Activated CD4-positive, alpha-beta T cell treated with anti-CD3 and anti-CD28 coated beads for 36 hours (primary cell): ENCODE data around the gene CCT6A. TPM values are rescaled to one million over a fixed set of nuclear protein-coding genes. Genes with fewer than 3 reads are reported as not detected.
"Not testable (repeated sequence)": the region's sequence is repeated elsewhere in the genome, so short reads cannot be mapped to it uniquely, and the experiment has no call there.

Experiments used
- ATAC-seq: fragments of 200-7000 bp; cut with Tn5 transposase; one replicate; pipeline ENCODE4 v1.10.0; 2021; ENCODE audit warnings: mild to moderate bottlenecking, moderate library complexity
- CTCF ChIA-PET: fragments of 350-600 bp; sonication (Branson Sonifier 250); formaldehyde crosslinking; loops from one replicate; lab custom pipeline; 2021; ENCODE audit warnings: antibody characterized with exemption; lab: Charles Lee
- POLR2A ChIA-PET: fragments of 350-600 bp; sonication (Branson Sonifier 250); formaldehyde crosslinking; loops from one replicate; lab custom pipeline; 2021; ENCODE audit warnings: antibody characterized with exemption, inconsistent platforms; lab: Charles Lee
- DNase-seq: peaks from one replicate; pipeline ENCODE4 v3.0.0-alpha.2; 2020
- H3K27ac Mint-ChIP-seq: one replicate; pipeline ENCODE4 v1.8.0; 2021; ENCODE audit warnings: mixed read lengths
- H3K27me3 Mint-ChIP-seq: one replicate; pipeline ENCODE4 v1.8.0; 2021; ENCODE audit warnings: mixed read lengths
- H3K36me3 Mint-ChIP-seq: one replicate; pipeline ENCODE4 v1.8.0; 2021; ENCODE audit warnings: low read depth, mixed read lengths
- H3K4me1 Mint-ChIP-seq: one replicate; pipeline ENCODE4 v1.8.0; 2021; ENCODE audit warnings: mixed read lengths
- H3K4me3 Mint-ChIP-seq: one replicate; pipeline ENCODE4 v1.8.0; 2021; ENCODE audit warnings: mild to moderate bottlenecking, moderate library complexity, mixed read lengths
- H3K9me3 Mint-ChIP-seq: one replicate; pipeline ENCODE4 v1.8.0; 2021; ENCODE audit warnings: low read depth, mixed read lengths
- intact Hi-C, 2 experiments: fragments of 100-400 bp; cut with DNase I in 1 of 2; cut with micrococcal nuclease in 1 of 2; formaldehyde crosslinking; loops; one replicate each; pipeline versions ENCODE4 v1.14.2 to v1.15.1; 2022 to 2024; cut with DNase I, micrococcal nuclease
- total RNA-seq, 2 experiments: library from RNA; stranded (reverse); gene quantifications; one replicate each; pipeline ENCODE4 v1.2.3, GENCODE V29; 2021

The CCT6A gene
- total RNA-seq, 2 experiments from 2014 or later, result 182 to 237 TPM

DNA sequence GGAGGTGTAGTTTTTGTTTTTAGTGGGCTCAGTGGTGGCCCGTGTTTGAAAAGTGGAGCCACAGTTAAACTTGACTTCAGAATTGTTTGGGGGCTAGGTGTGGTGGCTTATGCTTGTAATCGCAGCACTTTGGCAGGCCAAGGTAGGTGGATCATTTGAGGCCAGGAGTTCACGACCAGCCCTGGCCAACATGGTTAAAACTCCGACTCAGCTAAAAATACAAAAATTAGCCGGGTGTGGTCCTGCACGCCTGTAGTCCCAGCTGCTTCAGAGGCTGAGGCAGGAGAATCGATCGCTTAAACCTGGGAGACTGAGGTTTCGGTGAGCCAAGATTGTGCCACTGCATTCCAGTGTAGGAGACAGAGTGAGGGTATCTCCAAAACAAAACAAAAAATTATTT is 1.8 kb downstream of the CCT6A start:
- POLR2A ChIA-PET, result no interaction called here
- peak overlapping the region; percentile 96 for H3K4me3 Mint-ChIP-seq
- peak overlapping the region; percentile 70 for H3K27ac Mint-ChIP-seq
- CTCF ChIA-PET, result interaction anchor here (0.6 to 1.6 kb wide), 3 partner anchors 9 to 27 kb away, joined by 4 to 5 read pairs (median 5); no protein-coding TSS in a partner anchor
- DNase-seq (no peak), ATAC-seq (no peak)
- no peaks in the 10 kb centered on the region for H3K27me3 Mint-ChIP-seq
- H3K36me3 Mint-ChIP-seq, result peaks cover 59% of the 10 kb centered on the region
- H3K4me1 Mint-ChIP-seq, result peaks cover 51% of the 10 kb centered on the region
- intact Hi-C loops, result loop anchor here (5.0 kb wide), 3 partner anchors 86 to 686 kb away; partner anchors contain the start of gene LANCL2 (in 1 of the 2)
- no peaks in the 10 kb centered on the region for H3K9me3 Mint-ChIP-seq

DNA sequence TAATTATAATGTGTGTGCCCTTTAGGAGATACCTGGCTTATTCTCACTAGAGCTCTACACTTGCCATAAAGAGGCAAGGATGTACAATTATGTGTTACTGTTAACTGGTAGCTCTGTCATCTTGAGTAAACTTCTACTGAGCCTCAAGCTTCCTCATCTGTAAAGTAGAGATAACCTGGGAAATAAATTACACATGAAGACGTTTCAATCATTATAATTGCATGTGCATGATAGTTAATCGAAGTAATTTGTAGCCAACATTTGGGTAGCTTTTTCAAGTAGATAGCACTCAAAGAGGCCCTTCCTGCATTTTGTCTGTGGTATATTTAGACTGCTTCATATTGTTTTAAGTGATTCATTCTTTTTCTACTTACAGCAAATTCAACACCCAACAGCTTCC is 2.4 kb downstream of the CCT6A start:
- Mint-ChIP-seq H3K4me3 (peak overlapping the region; percentile 96), H3K36me3 (peaks cover 63% of the 10 kb centered on the region), H3K27me3 (no peaks in the 10 kb centered on the region), H3K4me1 (peaks cover 55% of the 10 kb centered on the region), H3K27ac (peak overlapping the region; percentile 69), H3K9me3 (no peaks in the 10 kb centered on the region)
- DNase-seq (no peak), ATAC-seq (no peak)
- ChIA-PET POLR2A (no interaction called here), CTCF (interaction anchor here (0.6 to 1.6 kb wide), 3 partner anchors 8 to 27 kb away, joined by 4 to 5 read pairs (median 5); no protein-coding TSS in a partner anchor)
- intact Hi-C loops, result loop anchor here (5.0 kb wide), 3 partner anchors 87 to 687 kb away; partner anchors contain the start of gene LANCL2 (in 1 of the 2)

DNA sequence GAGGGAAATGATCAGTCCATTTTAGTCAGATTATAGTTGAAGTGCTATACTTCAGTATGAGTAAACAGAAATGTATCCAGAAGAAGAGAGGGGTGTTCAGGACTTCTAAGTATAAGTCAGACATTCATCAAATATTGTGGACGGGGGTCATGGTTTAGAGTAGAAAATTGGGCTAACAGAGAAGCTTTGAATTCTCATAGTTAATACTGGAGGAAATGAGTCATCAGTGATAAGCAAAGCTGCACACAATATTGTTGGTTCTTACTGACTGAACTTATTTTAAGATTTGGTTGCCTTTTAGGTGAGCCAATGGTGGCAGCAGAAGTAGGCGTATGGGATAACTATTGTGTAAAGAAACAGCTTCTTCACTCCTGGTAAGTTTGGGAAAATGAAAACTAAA is 10.8 kb downstream of the CCT6A start:
- Mint-ChIP-seq H3K4me3 (peak overlapping the region; percentile 1), H3K27ac (peak overlapping the region; percentile 84), H3K9me3 (no peaks in the 10 kb centered on the region), H3K4me1 (peaks cover 53% of the 10 kb centered on the region), H3K27me3 (no peaks in the 10 kb centered on the region), H3K36me3 (peaks cover 61% of the 10 kb centered on the region)
- POLR2A ChIA-PET, result interaction anchor here (0.6 kb wide), 1 partner anchor 36 kb away, joined by 3 read pairs; no protein-coding TSS in a partner anchor
- ATAC-seq (peak; percentile 30), DNase-seq (no peak)
- CTCF ChIA-PET, result interaction anchor here (1.1 to 1.7 kb wide), 4 partner anchors 9 to 16 kb away, joined by 3 to 6 read pairs (median 4); partner anchors contain the start of genes CCT6A and PSPH
- intact Hi-C loops, result no loop called here

DNA sequence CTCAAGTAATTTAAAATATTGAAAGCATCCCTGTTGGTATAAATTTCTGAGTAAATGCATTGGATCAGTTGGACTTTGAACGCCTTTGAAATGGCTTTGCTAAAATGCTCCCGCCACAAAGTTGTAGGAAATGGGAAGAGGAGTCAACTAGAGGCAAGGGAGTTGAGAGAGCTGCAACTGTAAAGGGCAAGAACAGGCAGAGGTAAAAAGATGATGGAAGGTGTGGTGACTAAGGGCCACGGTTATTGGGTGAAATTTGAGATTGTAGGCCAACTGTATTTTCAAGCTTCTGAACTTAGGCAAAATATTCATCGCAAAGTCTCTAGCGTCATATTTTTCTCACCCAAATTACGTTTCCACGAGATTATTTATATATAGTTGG is 11.9 kb downstream of the CCT6A start:
- intact Hi-C loops, result no loop called here
- H3K4me1 Mint-ChIP-seq, result peaks cover 49% of the 10 kb centered on the region
- POLR2A ChIA-PET, result interaction anchor here (0.6 kb wide), 1 partner anchor 24 kb away, joined by 3 read pairs; no protein-coding TSS in a partner anchor
- CTCF ChIA-PET, result interaction anchor here (1.1 to 1.6 kb wide), 4 partner anchors 8 to 18 kb away, joined by 3 to 6 read pairs (median 4); partner anchors contain the start of genes CCT6A and PSPH
- DNase-seq (no peak), ATAC-seq (no peak)
- H3K27me3 Mint-ChIP-seq, result no peaks in the 10 kb centered on the region
- H3K36me3 Mint-ChIP-seq, result peaks cover 53% of the 10 kb centered on the region
- H3K9me3 Mint-ChIP-seq, result no peaks in the 10 kb centered on the region
- peak overlapping the region; percentile 91 for H3K27ac Mint-ChIP-seq
- H3K4me3 Mint-ChIP-seq, result peak overlapping the region; percentile 91

DNA sequence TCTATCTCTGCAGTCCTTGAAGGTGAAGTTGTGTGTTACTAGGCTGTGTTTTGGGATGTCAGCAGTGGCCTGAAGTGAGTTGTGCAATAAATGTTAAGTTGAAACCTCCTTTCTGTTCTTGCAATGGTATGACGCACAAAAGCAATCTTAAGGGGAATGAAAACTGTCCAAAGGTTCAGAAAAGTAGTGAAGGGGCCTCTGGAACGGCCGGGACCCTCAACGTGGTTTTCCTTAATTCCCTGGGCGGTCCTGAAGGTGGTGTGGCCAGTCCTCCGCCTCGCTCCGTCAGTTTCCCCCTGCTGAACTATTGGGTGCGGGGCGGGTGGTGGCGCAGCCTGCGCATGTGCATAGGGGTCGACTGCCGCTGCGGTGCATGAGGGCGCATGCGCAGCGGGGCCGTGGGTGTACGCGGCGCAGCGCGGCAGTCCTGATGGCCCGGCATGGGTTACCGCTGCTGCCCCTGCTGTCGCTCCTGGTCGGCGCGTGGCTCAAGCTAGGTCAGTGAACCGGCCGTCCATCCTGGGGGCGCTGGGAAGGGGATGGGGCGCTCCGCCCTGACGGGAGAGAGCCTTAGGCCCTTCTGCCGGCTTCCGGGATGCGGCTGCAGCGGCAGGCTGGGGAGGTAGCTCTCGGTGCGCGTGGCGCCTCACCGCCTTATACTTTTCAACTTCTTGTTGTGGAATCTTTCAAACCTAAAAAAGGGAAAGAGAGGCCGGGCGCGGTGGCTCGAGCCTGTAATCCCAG is 12.5 kb downstream of the CCT6A start, which contains the start of gene SUMF2:
TSS of gene SUMF2 (plus strand) at position 405 of the 744 bp plus-strand sequence. CDS start at position 431, 26 bp downstream.
- Mint-ChIP-seq H3K9me3 (no peaks in the 10 kb centered on the region), H3K36me3 (peaks cover 54% of the 10 kb centered on the region), H3K27ac (peak within 1 kb of the TSS; percentile 91), H3K4me3 (peak within 1 kb of the TSS; percentile 91), H3K4me1 (peaks cover 45% of the 10 kb centered on the region), H3K27me3 (no peaks in the 10 kb centered on the region)
- POLR2A ChIA-PET, result interaction anchor here (0.5 to 1.9 kb wide), 3 partner anchors 13 to 291 kb away, joined by 3 to 14 read pairs (median 4); partner anchors contain the start of genes CCT6A and PSPH
- ATAC-seq, result peak; percentile 91
- intact Hi-C loops, result loop anchor here (1.0 to 2.0 kb wide), 7 partner anchors 13 to 699 kb away; partner anchors contain the start of genes CCT6A (in 2 of the 2), CHCHD2 (in 2 of the 2), PSPH (in 2 of the 2) and LANCL2 (in 1 of the 2)
- peak; percentile 93 for DNase-seq
- CTCF ChIA-PET, result interaction anchor here (0.7 to 1.7 kb wide), 5 partner anchors 8 to 57 kb away, joined by 3 to 6 read pairs (median 5); no protein-coding TSS in a partner anchor

DNA sequence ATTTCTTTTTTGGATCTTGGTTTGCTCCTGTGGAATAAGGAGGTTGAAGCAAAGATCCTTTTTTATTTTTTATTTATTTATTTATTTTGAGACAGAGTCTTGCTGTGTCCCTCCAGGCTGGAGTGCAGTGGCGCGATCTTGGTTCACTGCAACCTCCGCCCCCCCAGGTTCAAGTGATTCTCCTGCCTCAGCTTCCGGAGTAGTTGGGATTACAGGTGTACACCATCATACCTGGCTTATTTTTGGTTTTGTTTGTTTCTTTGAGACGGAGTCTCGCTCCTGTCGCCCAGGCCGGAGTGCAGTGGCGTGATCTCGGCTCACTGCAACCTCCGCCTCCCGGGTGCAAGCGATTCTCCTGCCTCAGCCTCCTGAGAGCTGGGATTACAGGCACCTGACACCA is 14.8 kb downstream of the CCT6A start:
- H3K4me3 Mint-ChIP-seq, ATAC-seq, H3K27ac Mint-ChIP-seq, H3K27me3 Mint-ChIP-seq, DNase-seq, POLR2A ChIA-PET, intact Hi-C loops, H3K9me3 Mint-ChIP-seq: not testable (repeated sequence)
- CTCF ChIA-PET, result interaction anchor here (0.6 to 2.4 kb wide), 4 partner anchors 8 to 105 kb away, joined by 3 to 11 read pairs (median 5); partner anchors contain the start of genes CCT6A and PSPH
- Mint-ChIP-seq H3K36me3 (peaks cover 45% of the 10 kb centered on the region), H3K4me1 (peaks cover 28% of the 10 kb centered on the region)

DNA sequence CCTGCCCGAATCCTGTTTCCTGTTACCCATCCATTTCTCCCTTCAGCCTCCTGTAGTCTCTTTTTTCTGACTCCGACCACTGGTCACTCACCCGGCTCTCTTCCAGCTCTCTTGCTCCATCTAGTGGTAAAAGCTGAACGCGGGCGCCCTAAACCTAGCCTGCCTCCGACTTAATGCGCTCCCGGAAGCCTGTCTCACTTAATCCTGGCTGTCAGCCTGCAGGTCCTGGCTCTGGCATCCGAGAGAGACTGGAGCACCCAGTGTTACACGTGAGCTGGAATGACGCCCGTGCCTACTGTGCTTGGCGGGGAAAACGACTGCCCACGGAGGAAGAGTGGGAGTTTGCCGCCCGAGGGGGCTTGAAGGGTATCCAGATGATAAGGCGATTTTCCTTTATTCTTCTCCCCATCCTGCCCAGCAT is 22.8 kb downstream of the CCT6A start:
- no peaks in the 10 kb centered on the region for H3K27me3 Mint-ChIP-seq
- H3K4me1 Mint-ChIP-seq, result peaks cover 6% of the 10 kb centered on the region
- CTCF ChIA-PET, result interaction anchor here (0.6 to 6.3 kb wide), 15 partner anchors 9 to 748 kb away, joined by 3 to 41 read pairs (median 4); partner anchors contain the start of gene CHCHD2
- DNase-seq (peak; percentile 78), ATAC-seq (peak; percentile 88)
- H3K36me3 Mint-ChIP-seq, result peaks cover 39% of the 10 kb centered on the region
- H3K27ac Mint-ChIP-seq, result peak overlapping the region; percentile 11
- POLR2A ChIA-PET, result interaction anchor here (0.6 kb wide), 1 partner anchor 163 kb away, joined by 3 read pairs; no protein-coding TSS in a partner anchor
- no peaks in the 10 kb centered on the region for H3K9me3 Mint-ChIP-seq
- no peak overlapping the region for H3K4me3 Mint-ChIP-seq
- intact Hi-C loops, result loop anchor here (1.0 kb wide), 2 partner anchors 69 to 433 kb away; no protein-coding TSS in a partner anchor

DNA sequence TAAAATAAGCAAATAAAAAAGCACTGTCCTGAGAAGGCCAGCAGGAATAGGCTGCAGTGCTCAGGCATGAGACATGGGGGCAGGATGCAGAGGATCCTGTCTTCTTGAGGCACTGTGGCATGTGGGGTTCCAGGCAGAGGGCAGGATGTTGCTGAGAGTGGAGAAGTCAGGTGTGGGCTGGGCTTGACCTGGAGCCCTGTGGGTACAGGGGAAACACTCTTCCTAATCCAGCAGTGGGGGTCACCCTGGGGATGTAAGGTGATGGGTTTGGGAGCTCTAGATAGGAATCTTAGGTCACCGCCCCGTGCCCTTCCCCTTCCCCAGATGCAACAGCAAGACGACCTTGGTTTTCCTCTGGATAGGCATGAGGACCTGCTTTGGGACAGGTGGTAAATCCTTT is 26.1 kb downstream of the CCT6A start:
- ATAC-seq (no peak), DNase-seq (no peak)
- peaks cover 40% of the 10 kb centered on the region for H3K36me3 Mint-ChIP-seq
- ChIA-PET POLR2A (no interaction called here), CTCF (interaction anchor here (0.7 kb wide), 1 partner anchor 653 kb away, joined by 3 read pairs; no protein-coding TSS in a partner anchor)
- no peak overlapping the region for H3K4me3 Mint-ChIP-seq
- H3K27ac Mint-ChIP-seq, result no peak overlapping the region
- no peaks in the 10 kb centered on the region for H3K9me3 Mint-ChIP-seq
- no peaks in the 10 kb centered on the region for H3K27me3 Mint-ChIP-seq
- H3K4me1 Mint-ChIP-seq, result peaks cover 6% of the 10 kb centered on the region
- intact Hi-C loops, result no loop called here

DNA sequence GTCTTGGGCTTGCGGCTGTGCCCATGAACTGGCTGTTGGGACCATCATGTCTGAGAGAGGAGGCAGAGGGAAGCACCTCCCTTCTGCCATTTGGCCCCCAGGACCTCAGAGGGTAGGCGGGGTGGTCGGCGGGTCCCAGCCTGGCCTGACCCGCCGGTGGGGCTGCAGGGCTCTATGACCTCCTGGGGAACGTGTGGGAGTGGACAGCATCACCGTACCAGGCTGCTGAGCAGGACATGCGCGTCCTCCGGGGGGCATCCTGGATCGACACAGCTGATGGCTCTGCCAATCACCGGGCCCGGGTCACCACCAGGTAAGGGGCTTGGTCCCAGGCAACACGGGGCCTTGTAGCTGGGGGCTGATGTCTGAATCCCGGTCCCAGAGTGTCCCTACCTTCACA is 26.6 kb downstream of the CCT6A start:
- ChIA-PET POLR2A (interaction anchor here (1.1 kb wide), 1 partner anchor 26 kb away, joined by 3 read pairs; no protein-coding TSS in a partner anchor), CTCF (no interaction called here)
- Mint-ChIP-seq H3K36me3 (peaks cover 35% of the 10 kb centered on the region), H3K4me3 (no peak overlapping the region), H3K27me3 (no peaks in the 10 kb centered on the region), H3K4me1 (peaks cover 6% of the 10 kb centered on the region), H3K9me3 (no peaks in the 10 kb centered on the region), H3K27ac (no peak overlapping the region)
- intact Hi-C loops, result no loop called here
- DNase-seq (no peak), ATAC-seq (no peak)

DNA sequence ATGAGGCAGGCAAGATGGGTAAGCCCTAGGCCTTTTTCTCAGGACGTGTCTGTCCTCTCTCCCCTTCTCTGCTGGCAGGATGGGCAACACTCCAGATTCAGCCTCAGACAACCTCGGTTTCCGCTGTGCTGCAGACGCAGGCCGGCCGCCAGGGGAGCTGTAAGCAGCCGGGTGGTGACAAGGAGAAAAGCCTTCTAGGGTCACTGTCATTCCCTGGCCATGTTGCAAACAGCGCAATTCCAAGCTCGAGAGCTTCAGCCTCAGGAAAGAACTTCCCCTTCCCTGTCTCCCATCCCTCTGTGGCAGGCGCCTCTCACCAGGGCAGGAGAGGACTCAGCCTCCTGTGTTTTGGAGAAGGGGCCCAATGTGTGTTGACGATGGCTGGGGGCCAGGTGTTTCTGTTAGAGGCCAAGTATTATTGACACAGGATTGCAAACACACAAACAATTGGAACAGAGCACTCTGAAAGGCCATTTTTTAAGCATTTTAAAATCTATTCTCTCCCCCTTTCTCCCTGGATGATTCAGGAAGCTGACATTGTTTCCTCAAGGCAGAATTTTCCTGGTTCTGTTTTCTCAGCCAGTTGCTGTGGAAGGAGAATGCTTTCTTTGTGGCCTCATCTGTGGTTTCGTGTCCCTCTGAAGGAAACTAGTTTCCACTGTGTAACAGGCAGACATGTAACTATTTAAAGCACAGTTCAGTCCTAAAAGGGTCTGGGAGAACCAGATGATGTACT is 28.1 kb downstream of the CCT6A start:
- Mint-ChIP-seq H3K27me3 (no peaks in the 10 kb centered on the region), H3K9me3 (no peaks in the 10 kb centered on the region), H3K27ac (no peak overlapping the region), H3K4me1 (no peaks in the 10 kb centered on the region), H3K4me3 (no peak overlapping the region), H3K36me3 (peaks cover 30% of the 10 kb centered on the region)
- ATAC-seq (no peak), DNase-seq (no peak)
- ChIA-PET POLR2A (interaction anchor here (1.1 kb wide), 1 partner anchor 25 kb away, joined by 3 read pairs; no protein-coding TSS in a partner anchor), CTCF (interaction anchor here (0.9 kb wide), 1 partner anchor 9 kb away, joined by 3 read pairs; no protein-coding TSS in a partner anchor)
- intact Hi-C loops, result no loop called here
